ENCODE data around the gene GRB14.
"Not testable (repeated sequence)": the region's sequence is repeated elsewhere in the genome, so short reads cannot be mapped to it uniquely, and the experiment has no call there.

Gene GRB14

DNA sequence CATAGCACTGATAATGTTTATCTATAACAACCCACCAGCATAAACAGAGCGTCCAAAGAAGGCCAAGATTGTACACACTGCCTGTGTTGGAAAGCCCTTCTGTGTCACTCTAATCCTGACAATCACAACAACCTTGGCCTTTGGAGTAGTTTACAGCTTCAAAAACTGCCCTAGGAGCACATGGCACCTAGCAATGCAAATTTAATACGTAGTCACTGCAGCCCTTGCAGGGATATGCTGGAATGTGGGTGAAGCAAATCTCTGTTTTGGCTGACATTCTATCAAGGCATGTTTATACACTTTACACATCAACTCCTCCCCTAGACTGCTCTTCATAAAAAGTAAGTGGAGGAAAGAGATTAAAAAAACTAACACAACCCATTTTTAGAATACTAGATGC is 66.8 kb downstream of the GRB14 start:
- DNase-seq = no peak

DNA sequence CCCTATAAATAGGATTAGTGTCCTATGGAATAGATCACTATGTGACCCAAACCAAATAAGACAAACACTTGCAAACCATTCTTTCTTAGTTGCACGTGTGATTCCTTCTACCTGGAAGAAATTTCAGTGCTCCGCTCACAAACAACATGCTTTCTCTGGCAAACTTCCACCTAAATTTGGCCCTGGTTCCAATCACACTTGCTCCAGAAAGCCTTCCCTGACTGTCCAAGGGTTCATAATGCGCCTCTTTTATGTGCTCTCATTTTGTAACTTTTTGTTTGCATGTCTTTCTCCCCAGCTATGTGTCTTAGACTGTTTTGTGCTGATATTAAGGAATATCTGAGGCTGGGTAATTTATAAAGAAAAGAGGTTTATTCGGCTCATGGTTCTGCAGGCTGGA is 69.8 kb downstream of the GRB14 start:
- no peak for DNase-seq

DNA sequence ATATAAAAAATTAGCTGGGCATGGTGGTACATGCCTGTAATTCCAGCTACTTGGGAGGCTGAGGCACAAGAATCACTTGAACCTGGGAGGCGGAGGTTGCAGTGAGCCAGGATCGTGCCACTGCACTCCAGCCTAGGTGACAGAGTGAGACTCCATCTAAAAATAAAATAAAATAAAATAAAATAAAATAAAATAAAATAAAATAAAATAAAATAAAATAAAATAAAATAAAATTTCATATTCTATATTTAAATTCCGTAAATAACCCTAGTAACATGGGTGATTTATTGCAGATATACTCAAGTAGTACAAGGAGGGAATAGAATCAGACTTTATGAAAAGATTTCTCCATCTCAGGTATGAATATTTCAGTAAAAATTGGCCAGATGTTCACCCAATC is 71.6 kb downstream of the GRB14 start:
- not testable (repeated sequence) for DNase-seq

DNA sequence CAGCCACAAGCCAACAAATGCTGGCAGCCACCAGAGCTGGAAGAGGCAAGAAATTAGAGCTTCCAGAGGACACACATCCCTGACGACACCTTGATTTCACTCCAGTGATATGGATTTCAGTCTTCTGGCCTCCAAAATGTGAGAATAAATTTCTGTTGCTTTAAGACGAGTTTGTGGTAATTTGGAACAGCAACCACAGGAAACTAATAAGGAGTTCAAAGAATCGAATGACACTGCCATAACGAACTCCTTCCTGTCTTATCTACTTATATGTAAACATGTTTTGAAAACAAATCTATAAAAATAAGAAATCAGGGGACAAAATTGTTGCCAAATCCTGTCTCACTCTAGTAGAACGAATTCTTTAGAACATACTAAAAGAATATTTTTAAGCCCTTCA is 75.8 kb downstream of the GRB14 start:
- no peak for DNase-seq

DNA sequence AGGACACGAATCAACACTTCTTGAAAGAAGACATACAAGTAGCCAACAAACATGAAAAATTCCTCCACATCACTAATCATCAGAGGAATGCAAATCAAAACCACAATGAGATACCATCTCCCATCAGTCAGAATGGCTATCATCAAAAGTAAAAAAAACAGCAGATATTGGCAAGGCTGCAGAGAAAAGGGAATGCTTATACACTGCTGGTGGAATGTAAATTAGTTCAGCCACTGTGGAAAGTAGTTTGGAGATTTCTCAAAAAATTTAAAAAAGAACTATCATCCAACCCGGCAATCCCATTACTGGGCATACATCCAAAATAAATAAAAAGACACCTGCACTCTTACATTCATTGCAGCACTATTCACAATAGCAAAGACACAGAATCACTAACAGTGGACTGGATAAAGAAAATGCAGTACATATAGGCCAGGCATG is 78.7 kb downstream of the GRB14 start:
- no peak for DNase-seq

DNA sequence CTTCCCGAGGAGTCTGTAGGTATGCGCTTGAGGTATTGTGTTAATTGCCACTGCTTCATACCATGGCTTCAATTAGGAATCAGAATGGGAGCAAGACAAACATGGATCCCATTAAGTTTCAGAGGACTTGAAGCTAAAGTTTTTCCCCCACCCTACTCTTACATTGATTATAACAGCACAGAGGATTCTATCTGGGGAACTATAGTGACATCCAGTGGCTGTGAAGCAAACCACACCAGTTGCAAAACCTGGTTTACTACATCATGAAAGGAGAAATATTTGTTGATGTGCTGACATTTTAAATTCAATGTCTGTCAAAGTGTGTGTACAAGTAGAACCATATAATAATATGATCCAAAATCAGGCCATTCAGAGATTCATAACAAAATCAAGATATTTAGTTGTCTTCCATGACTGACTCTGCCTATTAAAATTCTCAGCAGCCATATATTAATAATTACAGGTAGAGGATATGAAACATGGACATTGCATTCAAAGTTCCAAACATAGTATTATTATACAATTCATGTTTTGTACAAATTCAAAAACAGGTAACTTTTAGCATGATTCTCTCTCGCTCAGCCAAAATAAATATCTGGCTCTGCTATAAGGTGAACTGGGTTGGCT is 82.9 kb downstream of the GRB14 start:
- no peak for DNase-seq

DNA sequence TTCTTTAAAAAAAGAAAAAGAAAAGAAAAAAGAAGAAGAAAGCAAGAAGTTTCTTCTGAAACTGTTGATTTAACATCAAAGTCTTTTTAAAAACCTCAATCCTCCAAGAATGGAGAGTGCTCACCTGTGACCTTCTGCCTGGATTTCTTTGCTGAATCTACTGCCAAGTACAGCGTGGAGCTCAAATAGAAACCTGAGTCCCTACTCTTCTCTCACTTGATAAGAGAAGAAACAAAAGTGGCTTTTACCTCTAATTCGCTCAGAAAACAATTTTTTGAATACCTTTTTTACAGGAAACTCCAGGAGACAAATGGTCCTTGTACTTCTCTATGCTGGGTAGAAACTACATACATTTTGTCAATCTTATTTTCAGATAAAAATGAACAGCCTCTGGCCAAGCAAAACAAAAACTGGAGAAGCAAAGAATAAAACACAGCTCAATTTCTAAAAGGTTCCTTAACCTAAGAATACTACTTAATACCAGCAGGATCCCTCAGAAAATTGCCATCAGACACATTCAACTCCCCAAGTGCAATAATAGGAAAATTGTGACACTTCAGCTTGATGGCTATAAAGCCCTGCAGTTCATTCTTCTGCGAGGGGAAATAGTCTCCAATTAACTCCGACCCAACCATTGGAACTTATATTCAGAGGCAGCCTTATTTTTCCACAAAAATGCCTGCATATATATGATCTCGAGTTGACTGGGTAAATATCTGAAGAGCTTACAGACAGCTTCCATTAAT is 85.8 kb downstream of the GRB14 start:
- no peak for DNase-seq

DNA sequence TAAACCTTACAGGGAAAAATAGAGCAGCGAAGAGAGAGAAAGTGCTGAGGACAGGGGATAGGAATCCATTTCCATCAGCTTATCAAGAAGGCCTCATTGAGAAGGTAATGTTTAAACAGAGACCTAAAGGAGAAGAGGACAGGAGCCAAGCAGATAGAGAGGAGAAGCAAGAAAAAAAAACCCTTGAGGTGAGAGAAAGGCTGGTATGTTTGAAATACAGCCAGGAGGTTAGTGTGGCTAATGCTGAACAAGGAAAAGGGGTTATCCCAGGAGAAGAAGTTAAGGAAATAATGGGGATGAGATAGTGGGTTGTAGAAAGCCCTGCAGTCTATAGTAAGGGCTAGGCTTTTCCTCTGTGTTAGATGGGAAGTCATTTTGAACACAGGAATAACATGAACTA is 90.8 kb downstream of the GRB14 start:
- no peak for DNase-seq

DNA sequence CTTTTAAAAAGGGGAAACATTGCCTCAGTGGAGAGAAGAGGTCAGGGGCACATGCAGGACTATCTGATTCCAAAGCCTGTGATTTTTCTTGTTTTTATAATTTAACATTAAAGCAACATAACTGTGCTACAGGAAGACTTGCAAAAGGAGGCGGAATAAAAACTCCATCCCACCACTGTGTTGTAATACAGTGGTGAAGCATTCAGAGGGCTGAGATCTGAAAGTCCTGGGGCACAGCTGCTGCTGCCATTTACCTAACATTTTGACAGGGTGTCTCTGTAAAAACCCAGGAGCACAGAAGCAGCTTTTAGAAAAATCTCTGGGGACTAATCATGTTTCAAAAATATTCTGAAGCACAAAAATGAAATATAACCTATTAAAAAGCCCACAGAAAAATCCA is 97.6 kb downstream of the GRB14 start:
- DNase-seq = no peak

DNA sequence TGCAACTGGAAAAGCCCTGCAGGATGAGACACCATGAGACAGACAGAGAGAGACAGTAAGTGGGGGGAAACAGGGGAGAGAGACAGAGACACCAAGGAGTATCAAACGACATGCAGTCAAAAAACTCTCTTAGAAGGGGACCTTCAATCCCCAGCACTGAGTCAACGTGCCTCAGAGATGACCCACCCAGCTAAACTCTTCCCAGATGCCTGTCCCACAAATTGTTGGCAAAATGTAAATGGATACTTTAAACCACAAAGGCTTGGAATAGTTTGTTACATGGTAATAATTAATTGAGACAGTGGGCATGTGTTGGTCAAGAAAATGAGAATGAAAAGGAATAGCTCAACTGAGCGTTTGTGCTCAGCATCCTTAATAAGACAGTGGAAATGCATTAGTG is 98.3 kb downstream of the GRB14 start:
- DNase-seq = no peak

DNA sequence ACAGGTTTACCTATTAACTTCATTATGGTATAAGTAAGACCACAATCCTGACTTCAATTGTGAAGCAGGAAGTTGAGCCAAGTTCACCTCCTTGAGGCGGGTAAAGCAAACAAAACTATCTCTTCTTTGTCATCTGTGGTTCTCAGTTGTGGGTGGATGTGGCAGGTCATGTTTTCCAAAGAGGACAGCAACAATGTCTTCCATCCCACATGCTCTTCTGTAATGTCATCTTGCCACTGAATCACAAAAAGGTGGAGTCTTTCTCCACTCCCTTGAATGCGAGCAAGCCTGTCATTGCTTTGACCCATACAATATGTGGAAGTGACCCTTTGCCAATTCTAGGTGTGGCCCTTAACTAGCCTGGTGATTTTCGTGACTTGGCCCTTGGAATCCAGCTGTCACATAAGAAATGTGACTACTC is 98.7 kb downstream of the GRB14 start:
- no peak for DNase-seq

DNA sequence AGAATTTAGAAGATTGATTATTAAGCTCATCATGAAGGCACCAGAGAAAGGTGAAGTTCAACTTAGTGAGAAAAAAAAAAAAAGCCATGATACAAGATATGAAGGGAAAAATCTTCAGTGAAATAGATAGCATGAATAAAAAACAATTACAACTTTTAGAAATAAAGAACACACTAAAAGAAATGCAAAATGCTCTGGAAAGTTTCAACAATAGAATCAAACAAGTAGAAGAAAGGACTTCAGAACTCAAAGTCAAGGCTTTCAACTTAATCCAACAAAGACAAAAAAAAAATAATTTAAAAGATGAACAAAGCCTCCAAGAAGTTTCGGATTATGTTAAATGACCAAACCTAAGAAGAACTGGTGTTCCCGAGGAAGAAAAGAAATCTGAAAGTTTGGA is 105.5 kb downstream of the GRB14 start:
- DNase-seq = no peak

DNA sequence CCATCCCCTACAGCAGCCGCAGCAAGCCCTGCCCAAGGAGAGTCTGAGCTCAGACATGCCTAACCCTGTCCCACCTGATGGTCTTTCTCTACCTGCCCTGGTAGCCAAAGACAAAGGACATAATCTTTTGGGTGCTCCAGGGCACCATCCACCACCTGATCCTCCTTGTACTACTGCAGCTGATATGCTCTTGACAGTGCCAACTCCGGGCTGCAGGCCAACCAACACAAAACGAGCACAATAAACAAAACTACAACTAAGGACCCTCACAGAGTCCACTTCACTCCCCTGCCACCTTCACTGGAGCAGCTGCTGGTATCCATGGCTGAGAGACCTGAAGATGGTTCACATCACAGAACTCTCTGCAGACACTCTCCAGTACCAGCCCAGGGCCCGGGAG is 106.3 kb downstream of the GRB14 start:
- no peak for DNase-seq

DNA sequence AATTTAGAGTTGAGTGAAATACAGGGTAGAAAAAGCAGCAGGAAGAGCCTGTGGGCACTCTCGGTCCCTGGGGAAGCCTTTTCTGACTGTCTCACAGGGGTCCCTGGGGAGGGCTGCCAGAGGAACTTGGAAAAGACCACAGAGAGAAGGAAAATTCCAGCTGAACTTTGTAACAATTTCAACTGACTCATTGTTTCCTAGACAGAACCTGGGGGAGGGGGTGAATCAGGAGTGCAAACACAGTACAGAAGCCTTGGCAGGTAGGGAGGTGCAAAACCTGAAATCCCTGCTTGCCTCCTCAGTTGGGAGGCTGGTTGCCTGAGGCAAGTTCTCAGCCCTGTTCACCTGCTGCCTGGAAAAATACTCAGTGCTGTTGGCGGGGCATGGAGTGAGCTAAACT is 106.8 kb downstream of the GRB14 start:
- DNase-seq = no peak

DNA sequence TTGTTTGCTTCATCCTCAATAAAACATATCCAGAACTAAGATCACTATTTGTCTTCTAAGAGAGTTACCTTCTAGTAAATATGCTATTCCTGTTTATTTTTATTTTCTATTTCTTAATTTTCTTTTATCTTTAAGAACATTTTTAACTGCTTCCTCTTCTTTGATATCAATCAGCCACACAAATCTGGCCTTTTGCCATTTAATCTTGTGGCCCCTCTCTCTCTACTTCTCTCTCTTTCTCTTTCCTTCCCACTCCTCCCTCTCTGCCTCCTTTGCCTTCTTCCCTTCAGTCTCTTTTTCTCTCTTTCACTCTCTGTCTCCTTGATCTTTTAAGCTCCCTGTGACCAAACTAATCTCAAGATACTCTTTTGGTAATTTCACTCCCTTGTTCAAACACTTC is 108.4 kb downstream of the GRB14 start:
- DNase-seq = no peak

DNA sequence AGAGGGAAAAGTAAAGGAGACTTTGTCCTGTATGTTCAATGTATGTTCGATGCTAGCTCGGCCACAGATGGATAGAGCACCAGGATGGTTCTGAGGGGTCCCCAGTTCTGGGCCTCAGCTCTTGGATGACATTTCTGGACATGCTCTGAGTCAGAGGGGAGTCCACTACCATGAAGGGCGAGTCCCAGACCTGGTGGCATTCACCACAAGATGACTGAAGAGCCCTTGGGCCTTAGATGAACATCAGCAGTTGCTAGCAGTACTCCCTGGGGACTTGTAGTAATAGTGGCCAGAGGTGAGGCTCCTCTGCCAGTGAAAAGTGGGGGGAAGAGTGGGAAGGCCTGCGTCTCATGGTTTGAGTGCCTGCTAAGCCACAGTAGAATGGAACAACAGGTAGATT is 109.5 kb downstream of the GRB14 start:
- no peak for DNase-seq

DNA sequence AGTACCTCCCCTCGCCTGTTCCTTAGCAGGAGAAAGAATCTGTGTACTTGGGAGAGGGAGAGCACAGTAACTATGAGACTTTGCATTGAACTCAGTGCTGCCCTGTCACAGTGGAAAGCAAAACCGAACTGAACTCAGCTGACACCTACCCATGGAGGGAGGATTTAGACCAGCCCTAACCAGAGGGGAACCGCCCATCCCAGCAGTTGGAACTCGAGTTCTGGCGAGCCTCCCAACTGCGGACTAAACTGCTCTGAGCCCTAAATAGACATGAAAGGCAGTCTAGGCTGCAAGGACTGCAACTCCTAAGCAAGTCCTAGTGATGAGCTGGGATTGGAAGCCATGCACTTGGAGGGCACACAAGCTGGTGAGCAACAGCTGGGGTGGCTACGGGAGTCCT is 110.4 kb downstream of the GRB14 start:
- no peak for DNase-seq

DNA sequence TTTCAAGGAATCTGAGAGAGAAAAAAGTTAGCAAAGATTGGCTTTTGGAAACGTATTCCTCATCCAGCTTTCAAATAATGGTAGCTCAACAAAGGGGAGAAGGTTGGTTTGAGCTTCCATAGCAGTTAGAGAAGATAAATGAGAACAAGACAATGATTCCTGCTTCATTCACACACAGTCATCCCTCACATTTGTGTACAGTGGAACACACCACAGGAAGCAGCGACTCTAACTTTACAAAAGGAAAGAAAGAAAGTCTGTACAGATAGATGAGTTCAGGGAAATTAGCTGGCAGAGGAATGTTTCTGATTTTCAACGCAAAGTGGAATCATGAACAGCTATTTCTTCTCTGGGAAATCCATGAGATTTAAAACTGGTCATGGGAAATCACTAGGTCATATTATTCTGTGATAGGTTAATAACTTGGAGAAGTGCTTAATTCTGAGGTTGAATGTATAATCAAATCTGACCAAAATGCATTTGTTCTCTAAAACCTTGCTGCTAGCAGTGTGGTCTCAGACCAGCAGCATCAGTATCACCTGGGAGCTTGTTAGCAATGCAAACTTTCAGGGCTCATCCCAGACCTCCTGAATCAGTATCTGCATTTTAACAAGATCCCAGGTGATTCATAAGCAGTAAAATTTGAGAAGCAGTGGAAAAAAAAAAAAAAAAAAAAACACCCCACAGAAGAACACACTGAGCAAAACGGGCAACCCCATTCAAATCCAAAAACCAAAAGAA is 112.0 kb downstream of the GRB14 start:
- no peak for DNase-seq

DNA sequence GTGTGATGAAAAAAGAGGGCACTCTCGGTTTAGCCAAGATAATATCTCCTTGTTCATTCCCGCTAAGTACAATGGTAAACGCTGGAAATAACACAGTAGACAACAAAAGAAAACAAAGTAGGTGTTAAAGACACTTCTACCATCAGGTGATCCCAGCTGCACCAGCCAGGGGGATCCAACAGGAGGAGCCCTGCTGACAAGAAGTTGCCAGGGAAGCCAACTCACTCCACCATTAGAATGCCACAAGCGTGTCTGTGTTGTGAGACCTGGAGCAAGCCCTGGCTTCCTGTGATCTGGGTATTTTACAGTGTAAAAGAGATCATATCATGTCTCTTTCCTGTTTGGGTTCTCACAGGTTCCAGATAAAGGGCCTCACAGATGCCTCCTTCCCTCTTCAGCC is 117.0 kb downstream of the GRB14 start:
- DNase-seq = no peak

DNA sequence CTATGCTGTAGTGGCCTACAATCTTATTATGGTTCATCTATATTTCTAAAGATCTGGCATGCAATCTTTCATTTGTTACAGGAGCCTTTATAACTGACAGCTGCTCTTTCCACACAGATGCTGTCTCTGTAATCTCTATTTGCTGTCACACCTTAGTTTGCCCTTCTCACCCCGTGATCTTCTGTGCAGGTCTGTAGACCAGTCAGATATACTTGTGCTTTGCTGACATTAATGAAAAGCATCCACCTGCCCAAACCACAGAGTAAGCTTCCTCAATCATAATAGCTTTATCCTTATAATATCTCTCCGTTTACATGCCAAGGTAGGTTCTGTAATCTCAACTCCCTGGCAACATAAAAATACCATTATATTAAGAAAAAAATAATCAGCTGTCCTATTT is 122.4 kb downstream of the GRB14 start:
- DNase-seq = no peak

DNA sequence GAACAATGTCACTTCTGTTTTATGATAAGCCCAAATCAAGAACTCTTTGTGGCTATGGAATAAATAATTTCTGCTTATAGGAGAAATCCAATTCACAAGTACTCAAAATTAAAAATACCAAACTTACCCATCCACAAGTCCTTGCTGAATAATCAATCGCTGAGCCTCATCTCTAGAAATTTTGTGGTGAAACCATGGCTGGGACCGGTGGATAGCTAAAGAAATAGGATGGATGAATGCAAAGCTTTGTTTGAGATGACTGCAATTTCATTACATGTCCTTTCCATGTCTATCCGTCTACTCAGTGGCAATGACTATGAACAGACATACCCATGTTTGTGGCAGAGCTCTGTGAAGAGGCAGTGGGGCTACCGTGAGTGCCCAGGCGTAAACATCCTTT is 124.4 kb downstream of the GRB14 start:
- DNase-seq = no peak

DNA sequence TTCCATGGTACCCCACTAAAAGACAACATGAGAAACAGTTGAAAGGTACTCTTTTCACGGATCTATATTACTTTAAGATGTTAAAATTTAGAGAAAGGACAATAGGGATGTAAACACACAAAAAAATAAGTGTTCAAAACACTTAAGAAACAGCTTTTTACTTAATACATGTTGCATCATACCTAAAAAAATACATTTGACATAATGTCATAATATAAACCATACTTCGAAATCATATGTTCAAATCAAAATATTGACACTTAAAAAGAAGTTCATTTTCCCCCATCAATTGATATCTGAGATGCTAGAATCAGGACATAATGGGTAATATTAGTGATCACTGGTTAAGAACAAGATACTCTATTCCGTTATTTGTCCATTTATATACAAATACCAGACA is 124.9 kb downstream of the GRB14 start:
- DNase-seq = no peak

DNA sequence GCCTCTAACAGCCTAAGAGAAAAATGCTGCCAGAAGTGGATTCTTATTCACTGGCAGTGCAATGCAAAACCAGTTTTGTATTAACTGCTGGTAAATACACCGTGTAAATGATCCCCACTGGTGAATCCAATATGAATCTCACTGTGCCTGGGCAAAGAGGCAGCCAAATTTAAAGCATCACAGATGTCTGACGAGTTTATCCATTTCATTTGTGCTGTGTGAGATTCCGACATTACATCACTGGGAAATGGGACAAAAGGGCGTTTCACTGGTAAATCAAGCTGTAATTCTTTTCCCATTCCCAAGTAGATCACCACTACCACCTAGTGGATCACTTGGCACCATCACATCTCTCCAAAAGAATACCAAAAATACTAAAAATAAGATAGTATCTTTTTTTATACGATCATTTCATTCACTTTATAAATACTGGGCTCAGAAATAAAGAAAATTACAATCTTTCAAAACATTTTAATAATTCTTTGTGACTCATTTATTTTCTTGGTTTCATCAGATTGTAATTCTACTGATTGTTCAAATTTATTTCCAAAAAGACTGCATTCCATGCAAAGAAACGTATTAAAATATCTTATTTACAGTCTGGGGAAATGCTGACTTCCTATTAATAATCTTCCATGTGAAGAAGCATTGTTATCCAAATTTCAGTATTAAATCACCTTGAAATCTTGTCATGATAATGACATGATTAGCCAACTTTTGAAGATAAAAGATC is 125.6 kb downstream of the GRB14 start:
- no peak for DNase-seq

DNA sequence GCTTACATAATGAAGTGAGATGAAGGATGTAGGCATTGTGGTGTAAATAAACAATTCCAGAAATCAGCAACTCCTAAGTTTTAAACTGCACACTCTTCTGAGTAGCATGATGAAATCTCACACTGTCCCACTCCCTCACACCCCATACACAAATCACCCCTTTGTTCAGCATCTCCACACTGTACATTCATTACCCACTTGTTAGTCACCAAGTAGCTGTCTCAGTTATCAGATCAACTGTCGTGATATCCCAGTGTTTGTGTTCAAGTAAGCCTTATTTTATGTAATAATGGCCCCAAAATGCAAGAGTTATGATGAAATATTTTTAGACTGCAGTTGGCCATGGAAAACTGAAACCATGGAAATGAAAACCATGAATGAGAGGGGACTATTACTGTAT is 135.7 kb downstream of the GRB14 start:
- no peak for DNase-seq
